Stimulated activated CD8-positive, alpha-beta memory T cell treated with anti-CD3 and anti-CD28 coated beads, Interleukin-7, amount 100 ng/mL, for 48 hours (primary cell): ENCODE results near the gene ABCC6.
"Not testable (repeated sequence)": the region's sequence is repeated elsewhere in the genome, so short reads cannot be mapped to it uniquely, and the experiment has no call there.

Source experiments
- DNase-seq, 2 donors: peaks; one replicate each; pipeline ENCODE4 v3.0.0-alpha.2; 2020; ENCODE audit warnings: low read depth in 1 of 2; ENCODE audit errors: extremely low read depth in 1 of 2

Gene ABCC6

GRCh38 chr16:16190966-16191365 is 32.3 kb downstream of the ABCC6 start:
- DNase-seq: not testable (repeated sequence)

DNA sequence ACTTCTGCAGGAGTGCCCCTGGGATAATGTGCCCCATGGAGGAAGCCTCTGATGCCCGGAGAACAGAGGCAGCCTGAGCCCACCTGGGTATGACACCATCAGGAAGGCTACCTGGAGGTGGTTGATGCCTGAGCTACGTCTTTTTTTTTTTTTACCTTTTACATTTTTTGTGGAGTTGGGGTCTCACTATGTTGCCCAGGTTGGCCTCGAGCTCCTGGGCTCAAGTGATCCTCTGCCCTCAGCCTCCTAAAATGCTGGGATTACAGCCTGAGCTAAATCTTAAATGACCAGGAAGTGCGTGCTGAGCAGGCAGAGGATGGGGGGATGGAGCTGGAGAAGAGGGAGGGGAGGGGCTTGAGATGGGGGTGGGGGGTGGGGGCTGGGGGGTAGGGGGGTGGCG is 32.7 kb downstream of the ABCC6 start:
- no peak for DNase-seq

DNA sequence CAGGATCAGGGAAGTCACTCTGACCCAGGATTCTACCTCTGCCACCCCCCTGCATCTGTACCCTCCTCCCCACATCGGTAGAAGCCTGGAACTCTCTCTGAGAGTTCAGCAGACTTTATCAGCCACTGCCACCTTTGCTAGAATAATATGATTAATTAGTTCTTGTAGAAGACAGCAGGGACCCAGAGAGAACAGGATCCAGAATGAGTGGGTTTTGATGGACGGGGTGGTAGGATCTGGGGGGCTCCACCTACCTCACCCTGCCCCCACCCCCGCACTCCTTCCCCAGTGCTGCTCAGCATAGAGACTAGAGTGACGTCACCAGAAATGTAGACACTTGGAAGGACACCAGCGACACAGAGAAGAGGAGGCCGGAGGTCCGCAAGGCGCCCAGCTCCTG is 33.5 kb downstream of the ABCC6 start:
- DNase-seq: no peak

DNA sequence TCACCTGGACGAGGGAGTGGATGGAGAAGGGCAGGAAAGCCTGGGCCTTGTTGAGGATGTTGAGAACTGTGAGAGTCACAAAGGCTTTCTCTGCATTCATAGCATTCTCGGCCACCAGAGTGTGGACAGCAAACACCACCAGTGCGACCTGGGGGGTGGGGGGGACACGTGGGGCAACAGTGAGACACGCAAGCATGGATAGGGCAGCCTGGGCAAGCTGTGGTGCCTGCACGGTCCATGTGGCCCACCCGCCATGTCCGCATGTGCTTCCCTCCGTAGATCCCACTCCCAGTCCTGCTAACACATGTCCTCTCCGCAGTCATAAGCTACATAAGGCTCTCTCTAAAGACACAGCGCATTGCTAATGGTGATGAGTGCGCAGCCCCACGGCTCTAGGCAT is 34.5 kb downstream of the ABCC6 start:
- no peak for DNase-seq

DNA sequence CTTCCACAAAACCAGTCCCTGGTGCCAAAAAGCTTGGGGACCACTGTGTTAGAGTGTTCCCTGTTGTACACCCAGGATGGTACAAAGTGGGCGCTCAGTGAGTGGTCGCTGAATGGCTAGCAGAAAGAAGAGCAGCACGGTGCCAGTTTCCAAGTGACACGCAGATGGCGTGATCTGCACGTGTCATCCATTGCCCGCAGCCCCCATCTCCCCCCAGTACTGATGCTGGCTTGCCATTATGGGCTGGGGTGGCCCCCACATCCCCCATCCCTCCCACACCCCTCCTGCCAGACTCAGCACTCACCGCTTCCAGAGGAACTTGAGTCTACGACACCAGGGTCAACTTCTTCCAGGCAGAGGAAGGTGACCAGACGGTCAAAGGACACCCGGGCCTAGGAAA is 36.5 kb downstream of the ABCC6 start:
- DNase-seq: no peak

DNA sequence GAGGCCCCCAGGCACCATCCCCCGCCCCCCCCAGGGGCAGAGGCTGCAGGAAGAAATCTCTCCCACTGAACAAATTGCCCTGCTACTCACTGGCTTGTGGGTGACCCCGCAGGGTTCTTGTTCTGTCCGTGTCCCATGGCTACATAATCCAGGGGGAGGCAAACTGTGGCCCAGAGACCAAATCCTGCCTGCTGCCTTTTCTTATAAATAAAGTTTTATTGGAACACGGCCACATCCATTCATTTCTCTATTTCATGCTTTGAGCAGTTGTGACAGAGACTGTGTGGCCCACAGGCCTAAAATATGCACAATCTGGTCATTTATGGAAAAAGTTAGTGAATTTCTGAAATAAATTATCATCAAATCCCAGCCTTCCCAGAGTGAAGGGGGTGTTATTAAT is 38.2 kb downstream of the ABCC6 start:
- no peak for DNase-seq

GRCh38 chr16:16184594-16184993 is 38.7 kb downstream of the ABCC6 start:
- no peak for DNase-seq

- DNase-seq: no peak
Observed at GRCh38 chr16:16183562-16183961, 39.7 kb downstream of the ABCC6 start.

DNA sequence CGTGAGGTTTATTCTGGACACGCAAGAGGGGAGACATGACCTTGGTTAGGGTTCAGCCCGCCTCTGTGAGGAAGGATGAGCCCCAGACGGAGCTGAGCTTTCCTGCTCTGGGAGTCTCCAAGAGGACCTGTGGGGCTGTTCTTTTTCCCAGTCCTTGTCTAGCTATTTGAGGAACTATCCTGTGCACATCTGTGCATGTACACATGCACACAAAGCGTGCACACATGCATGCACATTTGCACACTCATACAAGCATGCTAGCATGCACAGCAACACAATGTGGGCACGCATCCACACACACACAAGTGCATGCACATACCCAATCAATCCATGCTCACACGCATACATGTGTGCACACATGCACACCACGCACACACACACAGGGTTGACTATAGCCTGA is 40.4 kb downstream of the ABCC6 start:
- DNase-seq: no peak

DNA sequence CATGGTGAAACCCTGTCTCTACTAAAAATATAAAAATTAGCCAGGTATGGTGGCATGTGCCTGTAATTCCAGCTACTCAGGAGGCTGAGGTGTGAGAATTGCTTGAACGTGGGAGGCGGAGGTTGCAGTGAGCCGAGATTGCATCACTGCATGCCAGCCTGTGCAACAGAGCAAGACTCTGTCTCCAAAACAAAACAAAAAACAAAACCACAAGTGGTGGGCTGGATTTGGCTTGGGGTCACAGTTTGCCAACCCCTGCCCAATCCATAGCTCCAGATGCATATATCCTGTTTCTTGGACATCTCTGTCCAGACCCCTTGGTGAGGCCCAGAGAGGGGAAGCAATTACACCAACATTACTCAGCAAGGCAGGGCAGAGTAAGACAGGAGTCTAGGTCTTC is 41.5 kb downstream of the ABCC6 start:
- not testable (repeated sequence) for DNase-seq

DNA sequence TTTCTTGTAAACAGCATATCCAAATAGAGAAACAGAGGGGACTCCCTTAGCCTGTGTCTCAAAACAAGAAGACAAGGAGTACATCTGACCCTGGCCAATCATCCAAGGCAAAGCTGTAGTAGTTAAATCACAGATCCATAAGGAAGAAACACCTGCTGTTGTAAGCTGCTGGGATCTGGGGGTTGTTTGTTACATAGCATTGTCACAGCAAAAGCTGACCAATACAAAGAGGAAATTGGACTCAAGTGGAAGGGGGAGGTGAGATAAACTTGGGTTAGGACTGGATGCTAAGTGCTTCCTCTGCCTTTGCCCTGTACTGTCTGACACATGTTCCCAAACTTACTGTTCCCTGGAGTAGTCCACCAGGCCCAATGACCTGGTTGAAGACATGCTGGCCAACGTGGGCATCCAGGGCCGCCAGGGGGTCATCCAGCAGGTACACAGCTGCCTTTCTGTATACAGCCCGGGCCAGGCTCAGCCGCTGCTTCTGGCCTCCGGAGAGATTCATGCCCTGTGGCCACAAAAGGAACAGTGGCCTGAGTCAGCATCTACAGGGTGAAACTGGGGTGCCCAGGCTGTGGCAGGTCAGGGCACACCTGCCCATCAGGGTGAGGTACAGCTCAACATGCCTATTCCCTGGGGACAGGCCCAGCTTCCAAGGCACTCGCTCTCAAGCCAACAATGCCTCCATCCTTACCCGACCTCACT is 44.7 kb downstream of the ABCC6 start:
- DNase-seq: no peak

DNA sequence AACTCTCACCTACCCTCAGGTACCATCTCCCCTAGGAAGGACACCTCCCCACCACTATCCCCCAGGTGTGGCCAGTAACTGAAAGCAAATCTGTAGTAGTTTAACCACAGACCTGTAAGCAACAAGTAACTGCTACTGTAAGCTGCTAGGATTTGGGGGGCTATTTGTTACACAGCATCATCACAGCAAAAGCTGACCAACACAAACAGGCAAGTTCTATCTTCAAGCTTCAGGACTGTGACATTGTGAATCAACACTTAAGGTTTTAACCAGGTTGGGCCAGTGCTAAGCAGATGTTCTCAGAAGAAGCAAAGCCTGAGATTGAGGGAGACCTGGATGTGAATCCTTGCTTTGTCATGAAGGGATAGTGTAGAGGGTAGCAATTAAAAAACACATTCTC is 47.0 kb downstream of the ABCC6 start:
- no peak for DNase-seq

DNA sequence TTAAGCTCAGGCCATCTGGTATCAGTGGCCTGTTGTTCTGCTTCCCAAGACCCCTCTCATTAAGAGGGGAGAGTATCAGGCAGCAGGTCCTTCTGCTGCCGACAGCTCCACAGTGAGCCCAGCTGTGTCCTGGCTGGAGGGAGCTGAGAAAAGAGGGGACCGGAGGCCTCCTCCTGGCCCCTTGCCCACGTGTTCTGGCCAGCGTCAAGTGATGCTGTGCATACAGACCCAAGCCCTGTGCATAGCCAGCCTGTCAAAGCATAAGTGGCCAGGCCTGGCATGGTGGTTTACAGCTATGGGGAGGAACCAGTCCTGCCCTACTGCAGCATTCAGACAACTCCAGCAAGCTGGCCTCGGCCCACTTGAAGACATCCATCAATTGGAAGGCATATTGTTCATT is 48.0 kb downstream of the ABCC6 start:
- DNase-seq: no peak

DNA sequence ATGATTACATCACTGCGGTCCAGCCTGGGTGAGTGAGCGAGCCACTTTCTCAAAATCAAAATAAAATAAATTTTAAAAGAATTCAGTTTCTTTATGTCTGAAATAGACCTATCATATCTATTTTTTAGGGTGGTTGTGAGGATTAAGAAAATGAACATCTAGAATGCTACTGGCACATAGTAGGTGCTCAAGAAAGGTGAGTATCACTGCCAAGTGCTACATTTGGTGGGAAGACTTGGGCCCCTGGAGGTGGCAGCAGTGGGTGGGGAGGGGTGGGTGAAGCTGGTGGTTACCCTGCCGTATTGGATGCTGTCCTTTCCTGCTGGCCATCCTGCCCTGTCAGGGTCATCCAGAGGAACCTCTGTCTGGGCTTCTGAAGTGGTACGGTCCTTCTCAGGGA is 50.3 kb downstream of the ABCC6 start:
- no peak for DNase-seq

DNA sequence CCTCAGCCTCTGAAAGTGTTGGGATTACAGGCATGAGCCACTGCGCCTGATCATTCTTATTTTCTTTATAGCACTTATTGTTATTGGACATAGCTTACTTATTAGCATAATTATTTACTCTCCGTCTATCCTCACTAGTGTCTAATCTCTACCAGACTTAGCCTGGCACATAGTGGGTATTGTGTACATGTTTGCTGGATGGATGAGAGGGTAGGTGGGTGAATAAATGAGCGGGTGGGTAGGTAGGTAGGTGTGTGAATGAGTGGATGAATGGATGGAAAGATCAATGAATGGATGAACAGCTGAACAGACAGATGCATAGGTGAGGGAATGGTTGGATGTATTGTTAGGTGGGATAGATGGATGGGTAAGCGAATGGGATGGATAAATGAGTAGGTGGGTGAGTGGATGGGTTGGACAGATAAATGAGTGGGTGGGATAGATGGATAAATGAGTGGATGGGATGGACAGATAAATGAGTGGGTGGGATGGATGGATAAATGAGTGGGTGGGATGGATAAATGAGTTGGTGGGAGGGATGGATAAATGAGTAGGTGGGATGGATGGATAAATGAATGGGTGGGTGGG is 51.9 kb downstream of the ABCC6 start:
- no peak for DNase-seq

DNA sequence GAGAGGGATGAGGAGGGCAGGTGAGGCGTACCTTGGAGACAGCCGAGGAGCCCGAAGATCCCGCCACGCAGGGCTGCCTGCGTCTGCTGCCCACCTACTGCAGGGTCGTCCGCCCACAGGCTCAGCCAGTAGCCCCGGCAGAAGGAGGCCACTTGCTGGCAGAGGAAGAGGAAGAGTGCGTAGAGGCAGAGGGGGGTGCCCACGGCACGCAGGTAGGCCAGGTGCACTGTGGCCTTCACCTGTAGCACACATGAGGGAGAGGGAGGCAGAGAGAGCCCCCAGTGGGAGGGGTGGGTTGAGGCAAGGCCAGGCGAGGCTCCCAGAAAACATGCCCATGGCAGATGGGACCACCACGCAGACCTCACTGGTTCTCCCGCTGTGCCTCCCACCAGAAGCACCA is 53.7 kb downstream of the ABCC6 start:
- DNase-seq: no peak

DNA sequence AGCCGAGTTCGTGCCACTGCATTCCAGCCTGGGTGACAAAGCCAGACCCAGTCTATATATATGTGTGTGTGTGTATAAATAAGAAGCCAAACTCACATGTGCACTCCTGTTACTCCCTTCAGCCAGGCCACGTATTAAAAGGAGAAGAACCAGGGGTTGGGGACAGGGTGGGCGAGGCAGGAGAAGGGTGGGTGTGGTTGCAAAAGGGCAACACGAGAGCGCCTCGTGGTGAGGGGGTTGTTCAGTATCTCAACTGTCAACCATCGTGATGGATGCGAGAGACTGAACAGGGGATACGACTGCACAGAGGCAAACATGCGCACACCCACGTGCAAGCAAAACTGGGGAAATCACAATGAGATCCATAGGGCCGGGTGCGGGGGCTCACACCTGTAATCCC is 54.9 kb downstream of the ABCC6 start:
- DNase-seq: no peak

DNA sequence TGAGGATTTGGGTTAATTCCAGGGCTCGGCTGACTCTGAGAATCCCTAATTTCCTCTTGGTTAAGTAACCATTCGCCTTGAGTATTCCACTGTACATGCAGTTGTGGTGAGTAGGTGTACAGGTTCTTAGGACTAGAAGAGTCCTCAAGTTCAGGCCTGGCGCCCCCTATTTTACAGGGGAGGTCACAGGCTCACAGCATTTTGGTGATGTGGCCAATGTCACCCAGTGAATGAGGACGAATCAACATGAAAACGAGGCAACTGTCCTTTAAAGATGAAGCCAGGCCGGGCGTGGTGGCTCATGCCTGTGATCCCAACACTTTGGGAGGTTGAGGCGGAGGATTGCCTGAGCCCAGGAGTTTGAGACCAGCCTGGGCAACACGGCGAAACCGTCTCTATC is 55.4 kb downstream of the ABCC6 start:
- no peak for DNase-seq

DNA sequence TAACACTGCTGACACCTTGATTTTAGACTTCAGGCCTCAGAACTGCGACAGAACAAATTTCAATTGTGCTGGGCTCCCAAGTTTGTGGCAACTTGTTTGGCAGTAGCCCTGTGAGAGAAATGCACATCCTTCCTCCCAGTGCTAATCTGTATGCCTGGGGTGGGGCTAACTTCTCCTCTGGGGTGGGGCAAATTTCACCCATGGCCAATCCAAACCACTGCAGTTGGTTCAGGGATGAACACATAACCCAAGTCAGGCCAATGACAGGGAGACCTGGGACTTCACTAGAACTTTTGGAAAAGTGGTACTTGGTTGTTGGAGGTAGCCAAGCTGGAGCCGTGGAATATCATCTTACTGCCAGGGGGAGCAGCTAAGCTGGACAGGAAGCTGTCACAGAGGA is 56.3 kb downstream of the ABCC6 start:
- DNase-seq: no peak

DNA sequence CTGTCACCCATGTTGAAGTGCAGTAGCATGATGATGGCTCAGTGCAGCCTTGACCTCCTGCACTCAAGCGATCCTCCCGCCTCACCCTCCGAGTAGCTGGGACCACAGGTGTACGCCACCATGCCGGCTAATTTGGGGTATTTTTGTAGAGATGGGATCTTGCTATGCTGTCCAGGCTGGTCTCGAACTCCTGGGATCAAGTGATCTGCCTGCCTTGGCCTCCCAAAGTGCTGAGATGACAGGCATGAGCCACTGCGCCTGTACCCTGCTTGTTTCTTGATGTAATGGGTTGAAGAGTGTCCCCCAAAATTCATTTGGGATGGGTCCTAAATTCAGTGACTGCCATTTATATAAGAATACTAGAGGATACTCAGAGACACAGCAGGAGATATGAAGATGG is 57.2 kb downstream of the ABCC6 start:
- no peak for DNase-seq

- DNase-seq: no peak
Observed at GRCh38 chr16:16164243-16164642, 59.1 kb downstream of the ABCC6 start.

DNA sequence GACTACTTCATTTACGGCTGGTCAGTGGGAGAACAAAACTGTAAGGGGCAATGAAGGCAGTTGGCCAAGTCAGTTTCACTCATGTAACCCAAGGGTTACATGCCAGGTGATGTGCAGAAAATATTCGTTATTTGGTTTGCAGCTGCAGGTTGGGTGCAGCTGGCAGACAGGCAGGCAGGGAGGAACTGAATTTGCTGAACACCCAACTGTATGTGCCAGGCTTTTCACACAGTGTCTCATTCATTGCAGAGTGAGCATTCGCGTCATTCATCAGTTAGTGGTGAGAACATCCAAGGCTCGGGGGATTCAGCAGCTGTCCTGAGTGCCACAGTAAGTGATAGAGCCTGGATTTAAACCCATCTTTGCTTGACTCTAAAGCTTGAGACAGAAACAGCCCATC is 59.7 kb downstream of the ABCC6 start:
- no peak for DNase-seq

- DNase-seq: no peak
Observed at GRCh38 chr16:16163109-16163508, 60.2 kb downstream of the ABCC6 start.
